ENCODE results near the gene ERCC6.

Gene ERCC6

DNA sequence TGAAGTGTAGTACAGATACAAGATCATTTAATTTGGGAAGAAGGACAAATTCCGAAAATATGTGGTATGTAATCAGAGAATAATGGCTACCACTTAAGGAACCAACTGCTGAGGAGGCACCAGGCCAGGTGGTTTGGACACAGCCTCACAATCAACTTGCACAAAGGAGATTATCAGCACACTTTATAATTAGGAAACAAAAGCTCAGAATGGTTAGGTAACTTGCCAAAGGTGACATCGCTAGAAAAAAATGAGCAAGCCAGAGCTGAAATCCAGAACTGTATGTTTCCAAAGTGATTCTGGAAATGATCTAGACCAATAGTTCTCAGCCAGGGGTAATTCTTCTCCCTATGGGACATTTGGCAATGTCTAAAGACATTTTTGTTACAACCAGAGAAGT, 36.6 kb downstream of the ERCC6 start:
- H4K8ac ChIP-seq (ENCODE audit: low read length) = no peak overlapping the region
- no peak overlapping the region for H2AFZ ChIP-seq (ENCODE audit: low read depth, low read length)
- no peak overlapping the region for H4K91ac ChIP-seq (ENCODE audit: low read length)
- DNase-seq = no peak
- no peak overlapping the region for H3K4me3 ChIP-seq (ENCODE audit: insufficient read depth in 1 of 2, low read depth in 1 of 2, low read length in 2 of 2)
- no peak overlapping the region for H2BK120ac ChIP-seq (ENCODE audit: low read depth, low read length)
- no peaks in the 10 kb centered on the region for H3K4me1 ChIP-seq (ENCODE audit: control insufficient read depth, insufficient read depth, low read depth, low read length)
- H3K9ac ChIP-seq (ENCODE audit: low read length) = no peak overlapping the region
- H2AK5ac ChIP-seq (ENCODE audit: low read length, severe bottlenecking) = no peak overlapping the region
- H3K79me1 ChIP-seq (replicated peaks; ENCODE audit: low read length, poor library complexity, severe bottlenecking) = no peaks in the 10 kb centered on the region
- H3K14ac ChIP-seq (ENCODE audit: low read length in 2 of 2) = no peak overlapping the region
- no peak overlapping the region for H3K4me2 ChIP-seq (ENCODE audit: low read length, poor library complexity, severe bottlenecking)
- H3K36me3 ChIP-seq (ENCODE audit: control insufficient read depth in 1 of 2, insufficient read depth in 2 of 2, low read depth in 1 of 2, low read length in 2 of 2) = peaks cover 0 to 36% of the 10 kb centered on the region in 2 experiments
- H3K18ac ChIP-seq (ENCODE audit: low read depth in 1 of 2, low read length in 2 of 2) = no peak overlapping the region
- WGBS = 100% methylated on average over 1 of the region's 2 CpGs
- no peak overlapping the region for H3K23ac ChIP-seq (ENCODE audit: low read length in 2 of 2)
- no peak overlapping the region for H3K4ac ChIP-seq (ENCODE audit: low read depth in 1 of 2, low read length in 2 of 2)
- H3K27me3 ChIP-seq (ENCODE audit: control insufficient read depth in 1 of 2, insufficient read depth in 1 of 2, low read length in 2 of 2) = no peaks in the 10 kb centered on the region
- H2BK5ac ChIP-seq (ENCODE audit: low read depth, low read length, poor library complexity, severe bottlenecking) = no peak overlapping the region
- H2BK15ac ChIP-seq (ENCODE audit: low read depth, poor library complexity, severe bottlenecking) = no peak overlapping the region
- H3K9me3 ChIP-seq (ENCODE audit: control insufficient read depth, low read length) = no peaks in the 10 kb centered on the region
- no peak overlapping the region for H3K27ac ChIP-seq (ENCODE audit: low read length, poor library complexity, severe bottlenecking)
- H2BK12ac ChIP-seq (ENCODE audit: low read length in 2 of 2) = no peak overlapping the region

DNA sequence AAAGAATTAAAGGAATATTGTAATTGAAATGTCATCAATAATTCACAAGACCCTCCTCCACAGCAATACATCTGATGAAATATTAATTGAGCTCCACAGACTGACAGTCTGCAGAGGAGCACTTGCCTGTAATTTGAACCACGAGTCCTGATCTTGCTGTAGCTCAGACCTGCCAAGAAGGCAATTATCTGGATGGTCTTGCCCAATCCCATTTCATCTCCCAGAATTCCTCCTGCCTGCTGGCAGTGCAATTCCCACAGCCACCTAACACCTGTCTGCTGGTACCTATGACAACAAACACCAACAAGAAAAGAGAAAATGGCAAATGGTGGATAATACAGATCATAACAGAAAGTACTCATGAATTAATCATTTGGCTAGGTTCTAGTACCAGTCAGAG, 38.5 kb downstream of the ERCC6 start:
- no peak overlapping the region for H2BK12ac ChIP-seq (ENCODE audit: low read length in 2 of 2)
- no peak overlapping the region for H3K18ac ChIP-seq (ENCODE audit: low read depth in 1 of 2, low read length in 2 of 2)
- H2AK5ac ChIP-seq (ENCODE audit: low read length, severe bottlenecking) = no peak overlapping the region
- no peak for DNase-seq
- no peak overlapping the region for H3K14ac ChIP-seq (ENCODE audit: low read length in 2 of 2)
- H3K36me3 ChIP-seq (ENCODE audit: control insufficient read depth in 1 of 2, insufficient read depth in 2 of 2, low read depth in 1 of 2, low read length in 2 of 2) = peaks cover 2 to 35% of the 10 kb centered on the region in 2 experiments
- no peak overlapping the region for H4K91ac ChIP-seq (ENCODE audit: low read length)
- H3K4me2 ChIP-seq (ENCODE audit: low read length, poor library complexity, severe bottlenecking) = no peak overlapping the region
- H3K9ac ChIP-seq (ENCODE audit: low read length) = no peak overlapping the region
- H4K8ac ChIP-seq (ENCODE audit: low read length) = no peak overlapping the region
- H3K27me3 ChIP-seq (ENCODE audit: control insufficient read depth in 1 of 2, insufficient read depth in 1 of 2, low read length in 2 of 2) = no peaks in the 10 kb centered on the region
- WGBS = 96% methylated on average over 1 of the region's 1 CpG
- no peaks in the 10 kb centered on the region for H3K9me3 ChIP-seq (ENCODE audit: control insufficient read depth, low read length)
- no peak overlapping the region for H2BK5ac ChIP-seq (ENCODE audit: low read depth, low read length, poor library complexity, severe bottlenecking)
- H3K4me1 ChIP-seq (ENCODE audit: control insufficient read depth, insufficient read depth, low read depth, low read length) = no peaks in the 10 kb centered on the region
- H2AFZ ChIP-seq (ENCODE audit: low read depth, low read length) = no peak overlapping the region
- peaks cover 5% of the 10 kb centered on the region for H3K79me1 ChIP-seq (replicated peaks; ENCODE audit: low read length, poor library complexity, severe bottlenecking)
- H2BK120ac ChIP-seq (ENCODE audit: low read depth, low read length) = no peak overlapping the region
- no peak overlapping the region for H3K4ac ChIP-seq (ENCODE audit: low read depth in 1 of 2, low read length in 2 of 2)
- H3K4me3 ChIP-seq (ENCODE audit: insufficient read depth in 1 of 2, low read depth in 1 of 2, low read length in 2 of 2) = no peak overlapping the region
- H3K23ac ChIP-seq (ENCODE audit: low read length in 2 of 2) = no peak overlapping the region
- H2BK15ac ChIP-seq (ENCODE audit: low read depth, poor library complexity, severe bottlenecking) = no peak overlapping the region
- no peak overlapping the region for H3K27ac ChIP-seq (ENCODE audit: low read length, poor library complexity, severe bottlenecking)

DNA sequence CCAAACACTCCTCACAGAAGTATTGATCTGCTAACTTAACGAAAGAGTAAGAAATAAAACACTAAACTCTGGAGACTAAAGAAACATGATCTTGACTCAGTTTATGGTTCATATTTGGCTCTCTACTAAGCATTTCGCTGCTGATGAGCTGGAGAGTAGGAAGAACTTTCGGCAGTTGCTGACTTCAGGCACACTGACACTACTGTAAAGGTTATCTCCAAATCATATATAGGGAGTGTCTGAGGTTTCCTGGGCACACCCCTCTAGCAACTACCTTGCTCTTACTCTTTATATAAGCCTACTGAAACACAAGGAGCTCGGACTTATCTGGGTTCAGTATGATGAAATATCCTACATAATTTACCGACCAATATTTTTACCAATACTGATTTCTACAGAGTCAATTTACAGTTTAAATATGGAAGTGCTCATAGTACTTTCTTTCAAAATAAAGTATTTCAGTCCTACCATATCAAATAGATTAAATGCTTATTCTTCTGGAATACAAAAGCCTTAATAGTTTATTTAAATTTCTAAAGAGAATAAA, 39.5 kb downstream of the ERCC6 start:
- no peak overlapping the region for H2AFZ ChIP-seq (ENCODE audit: low read depth, low read length)
- no peak overlapping the region for H4K91ac ChIP-seq (ENCODE audit: low read length)
- H3K18ac ChIP-seq (ENCODE audit: low read depth in 1 of 2, low read length in 2 of 2) = no peak overlapping the region
- no peak overlapping the region for H3K4ac ChIP-seq (ENCODE audit: low read depth in 1 of 2, low read length in 2 of 2)
- peaks cover 2 to 32% of the 10 kb centered on the region in 2 experiments for H3K36me3 ChIP-seq (ENCODE audit: control insufficient read depth in 1 of 2, insufficient read depth in 2 of 2, low read depth in 1 of 2, low read length in 2 of 2)
- H3K9me3 ChIP-seq (ENCODE audit: control insufficient read depth, low read length) = no peaks in the 10 kb centered on the region
- 79% methylated on average over 4 of the region's 5 CpGs for WGBS
- H3K27me3 ChIP-seq (ENCODE audit: control insufficient read depth in 1 of 2, insufficient read depth in 1 of 2, low read length in 2 of 2) = no peaks in the 10 kb centered on the region
- no peak for DNase-seq
- no peak overlapping the region for H2BK5ac ChIP-seq (ENCODE audit: low read depth, low read length, poor library complexity, severe bottlenecking)
- no peak overlapping the region for H3K4me3 ChIP-seq (ENCODE audit: insufficient read depth in 1 of 2, low read depth in 1 of 2, low read length in 2 of 2)
- H2AK5ac ChIP-seq (ENCODE audit: low read length, severe bottlenecking) = no peak overlapping the region
- H3K4me2 ChIP-seq (ENCODE audit: low read length, poor library complexity, severe bottlenecking) = no peak overlapping the region
- H3K14ac ChIP-seq (ENCODE audit: low read length in 2 of 2) = no peak overlapping the region
- no peak overlapping the region for H3K9ac ChIP-seq (ENCODE audit: low read length)
- no peak overlapping the region for H4K8ac ChIP-seq (ENCODE audit: low read length)
- no peak overlapping the region for H2BK15ac ChIP-seq (ENCODE audit: low read depth, poor library complexity, severe bottlenecking)
- no peak overlapping the region for H2BK12ac ChIP-seq (ENCODE audit: low read length in 2 of 2)
- no peak overlapping the region for H2BK120ac ChIP-seq (ENCODE audit: low read depth, low read length)
- H3K27ac ChIP-seq (ENCODE audit: low read length, poor library complexity, severe bottlenecking) = no peak overlapping the region
- peaks cover 7% of the 10 kb centered on the region for H3K79me1 ChIP-seq (replicated peaks; ENCODE audit: low read length, poor library complexity, severe bottlenecking)
- no peak overlapping the region for H3K23ac ChIP-seq (ENCODE audit: low read length in 2 of 2)
- no peaks in the 10 kb centered on the region for H3K4me1 ChIP-seq (ENCODE audit: control insufficient read depth, insufficient read depth, low read depth, low read length)

DNA sequence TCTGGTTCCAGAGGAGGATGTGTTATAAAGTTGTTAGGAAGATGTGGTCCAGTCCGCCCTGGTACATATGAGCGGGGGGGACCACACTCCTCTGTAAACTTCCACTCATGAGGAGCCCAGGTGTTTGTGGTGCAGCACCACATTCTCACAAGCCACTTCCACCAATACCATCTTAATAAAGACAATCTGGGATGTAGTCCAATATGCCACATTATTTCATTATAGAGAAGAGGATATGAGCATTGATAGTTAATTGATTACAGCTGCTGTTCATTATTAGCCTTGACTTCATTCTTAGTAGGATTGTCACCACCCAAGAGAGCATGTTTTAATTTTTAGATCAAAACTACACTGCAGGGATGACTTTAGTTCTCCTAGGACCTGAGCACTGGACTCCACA, 40.5 kb downstream of the ERCC6 start:
- Histone ChIP-seq H2BK120ac (ENCODE audit: low read depth, low read length) (no peak overlapping the region), H3K23ac (ENCODE audit: low read length in 2 of 2) (no peak overlapping the region), H3K4me3 (ENCODE audit: insufficient read depth in 1 of 2, low read depth in 1 of 2, low read length in 2 of 2) (no peak overlapping the region), H2BK15ac (ENCODE audit: low read depth, poor library complexity, severe bottlenecking) (no peak overlapping the region), H2BK12ac (ENCODE audit: low read length in 2 of 2) (no peak overlapping the region), H3K4ac (ENCODE audit: low read depth in 1 of 2, low read length in 2 of 2) (no peak overlapping the region), H3K36me3 (ENCODE audit: control insufficient read depth in 1 of 2, insufficient read depth in 2 of 2, low read depth in 1 of 2, low read length in 2 of 2) (peaks cover 2 to 29% of the 10 kb centered on the region in 2 experiments), H2AFZ (ENCODE audit: low read depth, low read length) (no peak overlapping the region), H3K9me3 (ENCODE audit: control insufficient read depth, low read length) (no peaks in the 10 kb centered on the region), H4K91ac (ENCODE audit: low read length) (no peak overlapping the region), H3K9ac (ENCODE audit: low read length) (no peak overlapping the region), H2AK5ac (ENCODE audit: low read length, severe bottlenecking) (no peak overlapping the region), H3K4me1 (ENCODE audit: control insufficient read depth, insufficient read depth, low read depth, low read length) (peaks cover 2% of the 10 kb centered on the region), H3K27ac (ENCODE audit: low read length, poor library complexity, severe bottlenecking) (no peak overlapping the region), H3K79me1 (replicated peaks; ENCODE audit: low read length, poor library complexity, severe bottlenecking) (peaks cover 8% of the 10 kb centered on the region), H3K4me2 (ENCODE audit: low read length, poor library complexity, severe bottlenecking) (no peak overlapping the region), H4K8ac (ENCODE audit: low read length) (no peak overlapping the region), H3K18ac (ENCODE audit: low read depth in 1 of 2, low read length in 2 of 2) (no peak overlapping the region), H3K27me3 (ENCODE audit: control insufficient read depth in 1 of 2, insufficient read depth in 1 of 2, low read length in 2 of 2) (no peaks in the 10 kb centered on the region), H3K14ac (ENCODE audit: low read length in 2 of 2) (no peak overlapping the region), H2BK5ac (ENCODE audit: low read depth, low read length, poor library complexity, severe bottlenecking) (no peak overlapping the region)
- 100% methylated on average over 1 of the region's 2 CpGs for WGBS
- no peak for DNase-seq
